Upper lobe of left lung (tissue), 6 donors: Measurements from ENCODE around the gene CAMSAP3. TPM values are rescaled to one million over a fixed set of nuclear protein-coding genes. Genes with fewer than 3 reads are reported as not detected.

Experiments used
- ATAC-seq, 2 donors: fragments of 200-7000 bp; cut with Tn5 transposase; one replicate each; pipeline ENCODE4 v1.9.1; 2022; ENCODE audit warnings: mild to moderate bottlenecking in 2 of 2, moderate library complexity in 2 of 2; ENCODE audit not compliant: low FRiP score in 2 of 2
- DNase-seq, 2 donors: peaks; one replicate each; pipeline ENCODE4 v3.0.0-alpha.2; 2019 to 2020
- H3K27ac ChIP-seq, 4 donors: fragments of 200-600 bp; sonication (generic); one replicate each; pipeline ENCODE4 v1.5.1; 2016 to 2019
- H3K27me3 ChIP-seq, 4 donors: fragments of 200-600 bp; sonication (generic); one replicate each; pipeline ENCODE4 v1.5.1; 2017 to 2019
- H3K36me3 ChIP-seq, 4 donors: fragments of 200-600 bp; sonication (generic); one replicate each; pipeline ENCODE4 v1.5.1; 2016 to 2019
- H3K4me1 ChIP-seq, 4 donors: fragments of 200-600 bp; sonication (generic); one replicate each; pipeline ENCODE4 v1.5.1; 2018 to 2019
- H3K4me3 ChIP-seq, 4 donors: fragments of 200-600 bp; sonication (generic); one replicate each; pipeline ENCODE4 v1.5.1; 2017 to 2019; ENCODE audit warnings: mild to moderate bottlenecking in 2 of 4, moderate library complexity in 1 of 4
- H3K9me3 ChIP-seq, 4 donors: fragments of 200-600 bp; sonication (generic); one replicate each; pipeline ENCODE4 v1.5.1; 2018 to 2019
- CTCF ChIP-seq, 6 experiments: fragments of 450-650 bp in 4 of 6; fragments of 200-600 bp in 2 of 6; sonication (generic) in 2 of 6; IDR thresholded peaks; one replicate each; pipeline ENCODE4 v1.5.1; 2016 to 2019; ENCODE audit warnings: antibody characterized with exemption in 6 of 6
- EP300 ChIP-seq, 4 donors: sonication (generic); formaldehyde crosslinking; IDR thresholded peaks; one replicate each; pipeline ENCODE4 v1.5.1; 2017; ENCODE audit warnings: antibody characterized with exemption in 4 of 4, control low read depth in 2 of 4
- POLR2A ChIP-seq, 4 donors: fragments of 450-650 bp; IDR thresholded peaks; one replicate each; pipeline ENCODE4 v1.5.1; 2016 to 2017; ENCODE audit warnings: antibody characterized with exemption in 4 of 4, mild to moderate bottlenecking in 2 of 4
- POLR2AphosphoS5 ChIP-seq, 2 donors: sonication (generic); formaldehyde crosslinking; IDR thresholded peaks; one replicate each; pipeline ENCODE4 v1.5.1; 2017; ENCODE audit warnings: antibody characterized with exemption in 2 of 2
- WGBS, 2 donors: methylation state at CpG; one replicate each; pipeline ENCODE4 v1.1.5; 2017 to 2018; 5-methylcytosine and 5-hydroxymethylcytosine counted together
- total RNA-seq, 6 donors: library from RNA; depleted of rRNA in 4 of 6; stranded (reverse); fragments of >200 nt in 4 of 6; gene quantifications; one replicate each; pipeline versions ENCODE4 v1.1.0 to v1.2.1, GENCODE V29; 2016 to 2021
- donor health status: DM: no; HTN: no; CAD: no; lungs with moderate emphysema.
- donor health status: DM: no; HTN: yes; CAD: no; lungs with severe emphysema.

The CAMSAP3 gene
- total RNA-seq, 6 donors from 2014 or later, result 12.2 to 63.9 (median 31.2) TPM

- Histone ChIP-seq H3K27ac (no peak overlapping the region), H3K9me3 (no peaks in the 10 kb centered on the region), H3K4me1 (peaks cover 6 to 21% (median 9%) of the 10 kb centered on the region in 4 donors), H3K36me3 (no peaks in the 10 kb centered on the region), H3K4me3 (no peak overlapping the region), H3K27me3 (peaks cover 0 to 8% (median 4%) of the 10 kb centered on the region in 4 donors)
- 73 to 76% methylated on average over 6 of the region's 6 CpGs for WGBS, 2 donors
- ATAC-seq (no peak), DNase-seq (no peak)
- TF ChIP-seq POLR2A (IDR thresholded peaks at IDR 0.05) (no peak), CTCF (IDR thresholded peaks at IDR 0.05) (no peak), POLR2AphosphoS5 (IDR thresholded peaks at IDR 0.05) (no peak), EP300 (IDR thresholded peaks at IDR 0.05) (no peak)
Observed at GRCh38 chr19:7598180-7598579, 2.5 kb downstream of the CAMSAP3 start.

GRCh38 chr19:7600721-7601120 is 5.1 kb downstream of the CAMSAP3 start:
- no peak overlapping the region for H3K27ac ChIP-seq
- no peaks in the 10 kb centered on the region for H3K36me3 ChIP-seq
- no peak overlapping the region for H3K4me3 ChIP-seq
- H3K9me3 ChIP-seq, result no peaks in the 10 kb centered on the region
- peaks cover 6 to 15% (median 11%) of the 10 kb centered on the region in 4 donors for H3K4me1 ChIP-seq
- TF ChIP-seq POLR2AphosphoS5 (IDR thresholded peaks at IDR 0.05) (no peak), EP300 (IDR thresholded peaks at IDR 0.05) (no peak), POLR2A (IDR thresholded peaks at IDR 0.05) (no peak), CTCF (IDR thresholded peaks at IDR 0.05) (no peak)
- peaks cover 0 to 8% (median 4%) of the 10 kb centered on the region in 4 donors for H3K27me3 ChIP-seq
- ATAC-seq (no peak), DNase-seq (no peak)

- 29 to 41% methylated on average over 15 of the region's 15 CpGs for WGBS, 2 donors
Observed at GRCh38 chr19:7602240-7602934, 6.7 kb downstream of the CAMSAP3 start.

GRCh38 chr19:7602935-7603497 is 7.4 kb downstream of the CAMSAP3 start:
- H3K36me3 ChIP-seq, result peaks cover 0 to 2% (median 0%) of the 10 kb centered on the region in 4 donors
- H3K27ac ChIP-seq, result peak overlapping the region in 3 of 4 donors; percentile 38 to 51 (median 48)
- H3K4me1 ChIP-seq, result peaks cover 0 to 15% (median 0%) of the 10 kb centered on the region in 4 donors
- no peaks in the 10 kb centered on the region for H3K27me3 ChIP-seq
- ATAC-seq (peak in 1 of 2 donors; percentile 2), DNase-seq (peak in 1 of 2 donors; percentile 57)
- H3K4me3 ChIP-seq, result no peak overlapping the region
- no peaks in the 10 kb centered on the region for H3K9me3 ChIP-seq
- WGBS, 2 donors, result 62 to 66% methylated on average over 11 of the region's 11 CpGs
- TF ChIP-seq CTCF (IDR thresholded peaks at IDR 0.05) (no peak), POLR2AphosphoS5 (IDR thresholded peaks at IDR 0.05) (no peak), POLR2A (IDR thresholded peaks at IDR 0.05) (no peak), EP300 (IDR thresholded peaks at IDR 0.05) (no peak)

More at GRCh38 chr19:7602240-7602934, 6.7 kb downstream of the CAMSAP3 start:
- H3K9me3 ChIP-seq, result no peaks in the 10 kb centered on the region
- ATAC-seq, result peak in 1 of 2 donors; percentile 15
- peak overlapping the region in 3 of 4 donors; percentile 38 to 51 (median 48) for H3K27ac ChIP-seq
- peak in 1 of 2 donors; percentile 75 for DNase-seq
- H3K4me1 ChIP-seq, result peaks cover 0 to 15% (median 0%) of the 10 kb centered on the region in 4 donors
- H3K27me3 ChIP-seq, result no peaks in the 10 kb centered on the region
- TF ChIP-seq POLR2AphosphoS5 (IDR thresholded peaks at IDR 0.05), result no peak
- no peak for TF ChIP-seq EP300 (IDR thresholded peaks at IDR 0.05)
- TF ChIP-seq POLR2A (IDR thresholded peaks at IDR 0.05), result no peak
- no peak for TF ChIP-seq CTCF (IDR thresholded peaks at IDR 0.05)
- H3K4me3 ChIP-seq, result no peak overlapping the region
- H3K36me3 ChIP-seq, result no peaks in the 10 kb centered on the region
